ENCODE results near the gene KCNB1.

GRCh38 chr20:49480236-49480635, 2.2 kb downstream of the KCNB1 start:
- TF ChIP-seq CTCF (IDR thresholded peaks at IDR 0.05; ENCODE audit: low read depth, low read length, poor library complexity, severe bottlenecking) = no peak
- TF ChIP-seq EZH2phosphoT487 (IDR thresholded peaks at IDR 0.05; ENCODE audit: borderline replicate concordance, low read length) = no peak

Measured in DOHH2 (cell line).